ENCODE measurements around the gene ZNF682. TPM values are rescaled to one million over a fixed set of nuclear protein-coding genes. Genes with fewer than 3 reads are reported as not detected.

Gene ZNF682
- total and polyA plus RNA-seq, 2 of the 4 experiments (the other 2 are of a cell fraction) = 1.7 to 4.8 TPM

DNA sequence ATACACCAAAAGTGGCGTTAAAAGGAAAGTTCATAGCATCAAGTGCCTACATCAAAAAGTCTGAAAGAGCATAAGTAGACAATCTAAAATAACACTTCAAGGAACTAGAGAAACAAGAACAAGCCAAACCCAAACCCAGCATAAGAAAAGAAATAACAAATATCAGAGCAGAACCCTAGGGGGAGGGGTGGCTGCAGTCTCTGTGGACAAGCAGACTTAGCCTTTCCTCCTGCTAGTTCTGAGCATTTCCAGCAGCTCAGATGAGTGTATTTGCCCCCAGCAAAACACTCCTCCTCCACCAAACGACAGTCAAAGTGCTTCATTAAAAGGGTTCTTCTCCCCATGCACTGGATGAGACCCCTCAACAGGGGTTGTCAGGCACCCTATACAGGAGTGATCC lies 31.4 kb upstream of the ZNF682 start:
- no peaks in the 10 kb centered on the region for H3K27me3 ChIP-seq (ENCODE audit: control insufficient read depth, insufficient read depth, low read length)
- WGBS, 2 experiments (ENCODE audit: extremely low coverage in 2 of 2, insufficient read length in 1 of 2) = no CpG with 5 or more reads among the region's 2 CpGs
- no peaks in the 10 kb centered on the region for H4K20me1 ChIP-seq (ENCODE audit: insufficient read depth, low read length)
- H3K36me3 ChIP-seq (ENCODE audit: control insufficient read depth, insufficient read depth, low read length) = no peaks in the 10 kb centered on the region
- TF ChIP-seq RAD21 (IDR thresholded peaks at IDR 0.05; ENCODE audit: low read length) (no peak), FOS (IDR thresholded peaks at IDR 0.05; ENCODE audit: low read depth, low read length) (no peak), RFX5 (IDR thresholded peaks at IDR 0.05; ENCODE audit: low read depth, low read length) (no peak), CEBPB (IDR thresholded peaks at IDR 0.05; ENCODE audit: low read depth, low read length) (no peak), BHLHE40 (IDR thresholded peaks at IDR 0.05; ENCODE audit: low read depth, low read length) (no peak), MAFK (IDR thresholded peaks at IDR 0.05; ENCODE audit: low read depth, low read length) (no peak), NFE2L2 (IDR thresholded peaks at IDR 0.05; ENCODE audit: low read depth, low read length) (no peak), POLR2A (IDR thresholded peaks at IDR 0.05; ENCODE audit: low read depth, low read length) (no peak), CHD1 (IDR thresholded peaks at IDR 0.05; ENCODE audit: low read depth, low read length) (no peak), MAZ (IDR thresholded peaks at IDR 0.05; ENCODE audit: borderline replicate concordance, low read depth, low read length) (no peak), MXI1 (IDR thresholded peaks at IDR 0.05; ENCODE audit: borderline replicate concordance, low read depth, low read length) (no peak)
- TF ChIP-seq, protein P1, sequence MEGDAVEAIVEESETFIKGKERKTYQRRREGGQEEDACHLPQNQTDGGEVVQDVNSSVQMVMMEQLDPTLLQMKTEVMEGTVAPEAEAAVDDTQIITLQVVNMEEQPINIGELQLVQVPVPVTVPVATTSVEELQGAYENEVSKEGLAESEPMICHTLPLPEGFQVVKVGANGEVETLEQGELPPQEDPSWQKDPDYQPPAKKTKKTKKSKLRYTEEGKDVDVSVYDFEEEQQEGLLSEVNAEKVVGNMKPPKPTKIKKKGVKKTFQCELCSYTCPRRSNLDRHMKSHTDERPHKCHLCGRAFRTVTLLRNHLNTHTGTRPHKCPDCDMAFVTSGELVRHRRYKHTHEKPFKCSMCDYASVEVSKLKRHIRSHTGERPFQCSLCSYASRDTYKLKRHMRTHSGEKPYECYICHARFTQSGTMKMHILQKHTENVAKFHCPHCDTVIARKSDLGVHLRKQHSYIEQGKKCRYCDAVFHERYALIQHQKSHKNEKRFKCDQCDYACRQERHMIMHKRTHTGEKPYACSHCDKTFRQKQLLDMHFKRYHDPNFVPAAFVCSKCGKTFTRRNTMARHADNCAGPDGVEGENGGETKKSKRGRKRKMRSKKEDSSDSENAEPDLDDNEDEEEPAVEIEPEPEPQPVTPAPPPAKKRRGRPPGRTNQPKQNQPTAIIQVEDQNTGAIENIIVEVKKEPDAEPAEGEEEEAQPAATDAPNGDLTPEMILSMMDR (conservative IDR thresholded peaks at IDR 0.05; ENCODE audit: low read depth, low read length) = no peak
- H2BK20ac ChIP-seq (ENCODE audit: low read depth, low read length) = no peak overlapping the region
- no peak overlapping the region for H3K4ac ChIP-seq (ENCODE audit: low read depth, low read length)
- DNase-seq (no peak), ATAC-seq (ENCODE audit: low read depth) (no peak)
- no peak overlapping the region for H3K14ac ChIP-seq (replicated peaks; ENCODE audit: low read depth, low read length)
- no peak overlapping the region for H3K56ac ChIP-seq (ENCODE audit: extremely low read depth, insufficient read depth, low read length)
- no peak overlapping the region for H2BK15ac ChIP-seq (ENCODE audit: low read depth, low read length)
- H3K18ac ChIP-seq (ENCODE audit: low read depth, low read length) = no peak overlapping the region
- H3K27ac ChIP-seq (ENCODE audit: insufficient read depth, low read length) = no peak overlapping the region
- no peak overlapping the region for H3K23ac ChIP-seq (ENCODE audit: low read depth, low read length)
- no peaks in the 10 kb centered on the region for H3K4me1 ChIP-seq (ENCODE audit: control insufficient read depth, insufficient read depth, low read length)
- no peak overlapping the region for H3K4me2 ChIP-seq (ENCODE audit: low read depth, low read length)
- no peak overlapping the region for H2AK5ac ChIP-seq (ENCODE audit: low read depth, low read length)
- H3K9ac ChIP-seq (ENCODE audit: low read depth, low read length) = no peak overlapping the region
- no peak overlapping the region for H2AFZ ChIP-seq (replicated peaks; ENCODE audit: low read length, poor library complexity)
- no peak overlapping the region for H4K8ac ChIP-seq (ENCODE audit: low read depth in 2 of 2, low read length in 2 of 2)
- H3K79me1 ChIP-seq (ENCODE audit: low read depth in 1 of 2, low read length in 2 of 2) = no peaks in the 10 kb centered on the region
- H2AK9ac ChIP-seq (replicated peaks; ENCODE audit: low read depth, low read length, poor library complexity) = no peak overlapping the region
- CTCF ChIA-PET = no interaction called here
- POLR2A ChIA-PET (ENCODE audit: unreplicated experiment) = no interaction called here
- no TSS peak for BruUV-seq (replicated peaks)
- intact Hi-C loops (cut with micrococcal nuclease) = no loop called here
- no peak overlapping the region for H4K91ac ChIP-seq (ENCODE audit: insufficient read depth, low read depth, low read length)
- no peak overlapping the region for H2BK120ac ChIP-seq (ENCODE audit: low read depth, low read length)
- H4K5ac ChIP-seq (ENCODE audit: low read depth, low read length) = no peak overlapping the region
- H2BK5ac ChIP-seq (ENCODE audit: low read depth, low read length, poor library complexity, severe bottlenecking) = no peak overlapping the region
- H3K9me3 ChIP-seq (ENCODE audit: control insufficient read depth, insufficient read depth, low read length) = peaks cover 5% of the 10 kb centered on the region
- no peaks in the 10 kb centered on the region for H3K9me1 ChIP-seq (ENCODE audit: insufficient read depth, low read length)
- dilution Hi-C loops (cut with HindIII; ENCODE audit: low sequenced_read_pairs, unreplicated experiment) = no loop called here
- in situ Hi-C loops (cut with MboI; ENCODE audit: low sequenced_read_pairs) = no loop called here
- no peak overlapping the region for H3K4me3 ChIP-seq (ENCODE audit: insufficient read depth, low read depth, low read length)
